Measurements from ENCODE around the gene EMP3.
"Not testable (repeated sequence)": the region's sequence is repeated elsewhere in the genome, so short reads cannot be mapped to it uniquely, and the experiment has no call there.

Gene EMP3

GRCh38 chr19:48290401-48290770 lies 35.0 kb upstream of the EMP3 start:
- TF ChIP-seq CTCF (IDR thresholded peaks at IDR 0.05; ENCODE audit: poor library complexity, severe bottlenecking): no peak
- Histone ChIP-seq H3K27ac (ENCODE audit: poor library complexity, severe bottlenecking) (no peak overlapping the region), H3K36me3 (ENCODE audit: low read depth) (peaks cover 9% of the 10 kb centered on the region; the same call in 1 of the 2 replicates), H3K9me3 (ENCODE audit: severe bottlenecking) (no peaks in the 10 kb centered on the region), H3K27me3 (ENCODE audit: insufficient read depth, poor library complexity, severe bottlenecking) (no peaks in the 10 kb centered on the region), H3K4me1 (ENCODE audit: insufficient read depth, poor library complexity, severe bottlenecking) (peaks cover 4% of the 10 kb centered on the region), H3K4me3 (ENCODE audit: severe bottlenecking) (no peak overlapping the region)
- no peak for DNase-seq (ENCODE audit: low spot score)
- peak; percentile 62 for ATAC-seq (ENCODE audit: low read depth)

GRCh38 chr19:48290771-48291488 lies 34.4 kb upstream of the EMP3 start:
- peaks cover 9% of the 10 kb centered on the region; the same call in 1 of the 2 replicates for H3K36me3 ChIP-seq (ENCODE audit: low read depth)
- peak; percentile 97 for TF ChIP-seq CTCF (IDR thresholded peaks at IDR 0.05; ENCODE audit: poor library complexity, severe bottlenecking)
- H3K9me3 ChIP-seq (ENCODE audit: severe bottlenecking): no peaks in the 10 kb centered on the region
- H3K27me3 ChIP-seq (ENCODE audit: insufficient read depth, poor library complexity, severe bottlenecking): no peaks in the 10 kb centered on the region
- H3K4me1 ChIP-seq (ENCODE audit: insufficient read depth, poor library complexity, severe bottlenecking): peaks cover 4% of the 10 kb centered on the region
- DNase-seq (ENCODE audit: low spot score) (peak; percentile 67), ATAC-seq (ENCODE audit: low read depth) (peak; percentile 77)
- H3K4me3 ChIP-seq (ENCODE audit: severe bottlenecking): peak overlapping the region; percentile 32
- H3K27ac ChIP-seq (ENCODE audit: poor library complexity, severe bottlenecking): no peak overlapping the region

- H3K27ac ChIP-seq (ENCODE audit: poor library complexity, severe bottlenecking); H3K27me3 ChIP-seq (ENCODE audit: insufficient read depth, poor library complexity, severe bottlenecking); H3K4me1 ChIP-seq (ENCODE audit: insufficient read depth, poor library complexity, severe bottlenecking); DNase-seq (ENCODE audit: low spot score); H3K4me3 ChIP-seq (ENCODE audit: severe bottlenecking); ATAC-seq (ENCODE audit: low read depth); H3K9me3 ChIP-seq (ENCODE audit: severe bottlenecking); H3K36me3 ChIP-seq (ENCODE audit: low read depth): not testable (repeated sequence)
- TF ChIP-seq CTCF (IDR thresholded peaks at IDR 0.05; ENCODE audit: poor library complexity, severe bottlenecking): peak; percentile 73
These were observed 33.9 kb upstream of the EMP3 start for GRCh38 chr19:48291489-48291815.

GRCh38 chr19:48292798-48293197 lies 32.6 kb upstream of the EMP3 start:
- H3K27me3 ChIP-seq (ENCODE audit: insufficient read depth, poor library complexity, severe bottlenecking): no peaks in the 10 kb centered on the region
- H3K4me1 ChIP-seq (ENCODE audit: insufficient read depth, poor library complexity, severe bottlenecking): peaks cover 4% of the 10 kb centered on the region
- H3K9me3 ChIP-seq (ENCODE audit: severe bottlenecking): no peaks in the 10 kb centered on the region
- no peak for TF ChIP-seq CTCF (IDR thresholded peaks at IDR 0.05; ENCODE audit: poor library complexity, severe bottlenecking)
- H3K36me3 ChIP-seq (ENCODE audit: low read depth): no peaks in the 10 kb centered on the region
- no peak overlapping the region for H3K4me3 ChIP-seq (ENCODE audit: severe bottlenecking)
- DNase-seq (ENCODE audit: low spot score): no peak
- ATAC-seq (ENCODE audit: low read depth): peak; percentile 58
- no peak overlapping the region for H3K27ac ChIP-seq (ENCODE audit: poor library complexity, severe bottlenecking)

GRCh38 chr19:48295458-48295857 lies 29.9 kb upstream of the EMP3 start:
- TF ChIP-seq CTCF (IDR thresholded peaks at IDR 0.05; ENCODE audit: poor library complexity, severe bottlenecking): no peak
- Histone ChIP-seq H3K27me3 (ENCODE audit: insufficient read depth, poor library complexity, severe bottlenecking) (no peaks in the 10 kb centered on the region), H3K27ac (ENCODE audit: poor library complexity, severe bottlenecking) (no peak overlapping the region), H3K36me3 (ENCODE audit: low read depth) (no peaks in the 10 kb centered on the region), H3K4me1 (ENCODE audit: insufficient read depth, poor library complexity, severe bottlenecking) (peaks cover 4% of the 10 kb centered on the region), H3K9me3 (ENCODE audit: severe bottlenecking) (no peaks in the 10 kb centered on the region), H3K4me3 (ENCODE audit: severe bottlenecking) (no peak overlapping the region)
- no peak for ATAC-seq (ENCODE audit: low read depth)
- DNase-seq (ENCODE audit: low spot score): no peak
